ENCODE measurements around the gene ZNF277.

GRCh38 chr7:112271162-112271561, 64.7 kb downstream of the ZNF277 start:
- TF ChIP-seq POLR2A (IDR thresholded peaks at IDR 0.05; ENCODE audit: low read depth, low read length): no peak
- no peak for TF ChIP-seq MAX (IDR thresholded peaks at IDR 0.05; ENCODE audit: insufficient read depth, insufficient read length)
- no peak for TF ChIP-seq CTCF (IDR thresholded peaks at IDR 0.05; ENCODE audit: extremely low read depth in 1 of 2, insufficient read depth in 1 of 2, low read depth in 1 of 2, low read length in 2 of 2)
- TF ChIP-seq EZH2 (IDR thresholded peaks at IDR 0.05; ENCODE audit: borderline replicate concordance, low read depth, low read length, severe bottlenecking): no peak
- TF ChIP-seq POLR2AphosphoS5 (IDR thresholded peaks at IDR 0.05; ENCODE audit: insufficient read depth, low read depth, low read length): no peak

All from endothelial cell of umbilical vein (primary cell).